DMS53 treated with DMSO at 0.1 percent for 48 hours (cell line): ENCODE data around the gene DOCK2.
"Not testable (repeated sequence)": the region's sequence is repeated elsewhere in the genome, so short reads cannot be mapped to it uniquely, and the experiment has no call there.

Experiments
- DNase-seq: peaks from one replicate; lab custom pipeline; 2025; ENCODE audit not compliant: unreplicated experiment; lab: John Stamatoyannopoulos, UW

The DOCK2 gene

DNA sequence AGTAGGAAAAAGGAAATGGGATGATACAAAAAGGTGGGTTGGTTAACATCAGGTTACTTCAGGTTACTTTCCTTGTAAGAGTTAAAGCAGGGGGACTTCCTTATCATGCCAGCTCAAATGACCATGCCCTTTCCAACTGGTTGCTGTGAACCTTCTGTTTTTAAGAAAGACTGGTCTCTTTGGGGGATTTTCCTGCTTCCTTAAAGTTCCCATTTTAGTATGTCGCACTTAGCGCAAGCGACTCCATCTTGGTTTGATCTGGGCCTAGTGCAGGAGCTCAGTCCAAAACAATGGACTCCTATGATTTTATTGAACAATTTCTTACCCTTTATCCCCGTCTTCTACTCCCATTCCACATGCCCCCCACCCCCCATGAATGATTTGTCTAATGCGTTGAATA lies 173.4 kb downstream of the DOCK2 start:
- DNase-seq = no peak

- DNase-seq = no peak
These were observed 173.9 kb downstream of the DOCK2 start for GRCh38 chr5:169811023-169811422.

- no peak for DNase-seq
These were observed 174.6 kb downstream of the DOCK2 start for GRCh38 chr5:169811680-169812079.

DNA sequence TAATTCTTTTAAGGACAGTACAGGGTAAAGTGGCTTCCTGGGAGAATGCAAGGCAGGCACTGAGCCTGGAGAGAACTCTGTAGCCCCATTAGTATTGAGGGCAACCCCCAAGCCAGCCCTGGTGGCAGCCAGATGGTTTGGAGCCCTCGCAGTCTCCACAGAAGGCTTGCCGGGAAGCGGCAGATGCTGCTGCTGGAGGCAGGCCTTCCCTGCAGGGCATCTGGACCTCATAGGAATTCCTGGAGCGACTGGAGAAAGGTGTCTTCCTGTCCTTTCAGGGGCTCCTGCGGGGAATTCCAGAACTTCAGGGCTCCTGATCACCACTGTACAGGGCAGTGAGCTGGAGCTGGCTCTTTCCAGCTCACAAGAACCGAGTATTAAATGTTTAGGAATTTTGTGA lies 175.7 kb downstream of the DOCK2 start:
- no peak for DNase-seq

DNA sequence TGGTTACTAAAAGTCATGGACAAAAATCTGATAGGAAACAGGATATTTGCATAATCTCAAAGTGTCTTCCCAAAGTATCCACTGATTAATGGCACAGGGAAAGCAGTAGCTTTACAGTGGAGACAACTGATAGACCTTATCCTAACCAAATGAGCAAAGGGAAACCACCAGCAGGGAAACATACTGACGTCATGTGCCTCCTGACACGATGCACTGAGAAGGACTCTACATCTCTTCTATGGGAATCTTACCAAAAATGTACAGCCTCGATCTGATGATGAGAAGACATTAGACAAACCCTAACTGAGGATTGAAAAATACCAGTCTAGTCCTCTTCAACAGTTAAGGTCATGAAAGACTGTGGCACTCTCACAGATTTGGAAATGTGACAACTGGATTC lies 177.0 kb downstream of the DOCK2 start:
- DNase-seq = no peak

GRCh38 chr5:169814522-169814921 lies 177.4 kb downstream of the DOCK2 start:
- no peak for DNase-seq

DNA sequence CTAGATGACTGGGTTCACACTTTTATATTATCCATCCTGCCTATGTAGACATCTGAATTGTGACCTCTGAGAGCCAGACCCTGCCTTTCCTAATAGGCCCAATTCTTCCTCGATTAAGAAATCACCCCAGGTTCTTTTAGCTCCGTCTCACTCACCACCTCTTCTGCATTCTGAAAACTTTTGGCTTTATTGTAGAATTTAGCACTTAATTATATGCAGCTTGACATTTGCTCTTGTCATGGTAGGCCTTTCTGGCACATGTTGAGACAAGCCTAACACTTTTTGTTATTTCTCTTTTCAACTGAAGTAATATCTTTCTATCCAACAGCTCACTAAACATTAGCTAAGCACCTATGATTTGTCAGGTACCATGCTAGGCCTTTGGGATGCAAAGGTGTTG lies 180.0 kb downstream of the DOCK2 start:
- DNase-seq = no peak

- no peak for DNase-seq
These were observed 189.5 kb downstream of the DOCK2 start for GRCh38 chr5:169826618-169827017.

DNA sequence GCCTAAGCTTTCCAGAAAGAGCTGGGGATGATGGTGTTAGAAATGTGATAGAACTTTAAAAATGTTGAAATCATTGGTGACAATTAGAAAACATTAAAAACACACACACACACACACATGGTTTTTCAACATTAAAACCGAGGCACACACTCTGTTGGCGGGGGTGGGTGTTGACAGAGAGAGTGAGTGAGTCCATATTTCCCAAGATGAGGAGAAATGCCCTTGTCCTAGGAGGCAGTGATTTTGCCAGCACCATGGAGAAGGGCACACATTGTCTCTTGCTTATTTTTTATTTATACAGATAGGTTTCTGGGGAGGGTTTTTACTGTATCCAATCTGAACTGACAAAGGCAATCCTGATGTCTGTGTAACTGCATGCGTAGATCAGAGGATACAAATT lies 190.7 kb downstream of the DOCK2 start:
- DNase-seq = no peak

- DNase-seq = no peak
These were observed 191.3 kb downstream of the DOCK2 start for GRCh38 chr5:169828385-169828784.

DNA sequence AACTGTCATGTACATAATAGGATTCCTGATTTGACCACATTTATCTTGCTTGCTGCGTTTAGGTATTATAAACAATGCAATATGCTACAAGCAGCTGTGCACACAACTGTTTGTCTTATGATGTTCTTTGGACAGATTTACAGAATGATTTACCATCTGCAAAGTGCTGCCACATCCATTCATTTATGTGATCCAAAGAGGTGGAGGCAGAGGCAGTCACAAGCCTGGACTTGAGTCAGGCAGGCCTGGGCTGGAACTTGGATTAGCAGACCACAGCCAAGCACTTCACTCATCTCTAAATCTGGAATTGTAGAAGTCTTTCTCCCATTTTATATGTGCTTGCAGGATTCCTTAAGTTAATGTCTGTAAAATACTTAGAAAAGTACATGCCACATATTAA lies 194.3 kb downstream of the DOCK2 start:
- DNase-seq = no peak

- DNase-seq = no peak
These were observed 195.2 kb downstream of the DOCK2 start for GRCh38 chr5:169832304-169832703.

- DNase-seq = no peak
These were observed 195.8 kb downstream of the DOCK2 start for GRCh38 chr5:169832845-169833244.

- not testable (repeated sequence) for DNase-seq
These were observed 196.7 kb downstream of the DOCK2 start for GRCh38 chr5:169833681-169834292.

DNA sequence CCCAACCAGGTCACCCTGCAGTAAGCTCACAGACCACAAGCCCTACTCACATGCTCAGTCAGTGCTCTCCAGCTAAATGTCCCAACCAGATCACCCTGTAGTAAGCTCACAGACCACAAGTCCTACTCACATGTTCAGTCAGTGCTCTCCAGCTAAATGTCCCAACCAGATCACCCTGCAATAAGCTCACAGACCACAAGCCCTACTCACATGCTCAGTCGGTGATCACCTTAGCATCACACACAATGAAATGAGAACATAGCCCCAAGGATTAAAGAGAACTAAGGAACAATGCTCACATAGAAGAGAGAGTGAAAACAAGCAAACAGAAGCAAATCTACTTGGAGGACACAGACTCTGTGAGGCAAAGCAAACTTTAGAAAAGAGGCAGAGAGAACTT lies 197.5 kb downstream of the DOCK2 start:
- DNase-seq = not testable (repeated sequence)

- no peak for DNase-seq
These were observed 199.9 kb downstream of the DOCK2 start for GRCh38 chr5:169836835-169837536.

DNA sequence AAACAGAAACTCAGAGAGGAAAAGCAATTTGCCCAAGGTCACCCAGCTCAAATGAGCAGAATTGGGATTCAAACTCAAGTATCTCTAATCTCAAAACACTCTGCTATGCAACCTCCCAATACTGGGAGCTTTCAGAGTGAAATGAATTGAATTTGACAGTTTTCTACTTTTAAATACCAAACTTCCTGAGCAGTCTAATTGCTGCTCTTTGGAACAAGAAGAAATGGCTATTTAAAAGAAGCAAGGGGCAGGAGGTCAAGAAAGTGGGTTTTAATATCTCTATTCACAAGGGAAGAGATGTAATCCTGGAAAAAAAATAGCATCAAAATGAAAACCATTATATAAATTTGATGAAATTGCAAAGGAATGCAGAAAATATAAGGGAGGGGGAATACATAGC lies 200.6 kb downstream of the DOCK2 start:
- DNase-seq = no peak

- DNase-seq = no peak
These were observed 201.6 kb downstream of the DOCK2 start for GRCh38 chr5:169838688-169839087.

DNA sequence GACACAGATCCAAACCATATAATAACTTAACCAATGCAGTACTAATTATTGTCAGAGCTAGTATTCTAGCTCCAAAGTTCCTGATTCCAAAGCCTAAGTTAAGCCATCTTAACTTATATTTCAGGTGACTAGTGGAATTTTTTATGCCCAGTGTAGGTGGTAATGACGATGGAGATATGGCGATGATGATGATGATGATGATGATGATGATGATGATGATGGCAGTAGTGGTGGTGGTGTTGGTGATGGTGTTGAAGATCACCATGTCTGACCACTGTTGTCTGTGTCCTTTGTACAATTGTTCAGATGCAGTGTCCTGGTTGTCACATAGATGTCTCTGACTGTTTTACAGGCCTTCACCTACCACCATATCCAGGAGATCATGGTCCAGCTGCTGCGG lies 203.3 kb downstream of the DOCK2 start:
- no peak for DNase-seq

- DNase-seq = no peak
These were observed 205.6 kb downstream of the DOCK2 start for GRCh38 chr5:169842699-169843098.

DNA sequence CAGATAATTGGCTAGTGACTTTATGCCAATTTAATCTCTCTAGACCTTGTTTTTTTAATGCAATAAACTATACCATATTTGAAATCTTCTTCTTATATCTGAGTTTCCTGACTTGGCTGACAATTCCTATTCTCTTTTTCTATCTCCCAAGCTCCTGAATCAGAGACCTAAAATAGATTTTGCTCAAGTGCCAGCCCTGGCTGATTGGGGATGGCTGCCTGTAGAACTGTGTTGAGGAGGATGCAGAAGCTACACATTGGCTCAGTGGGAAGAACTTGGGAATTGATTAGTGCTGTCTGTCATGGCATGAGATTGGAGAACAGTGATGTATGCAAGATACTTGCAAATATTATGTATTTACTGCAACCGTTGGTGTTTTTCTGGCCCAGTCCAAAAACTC lies 210.4 kb downstream of the DOCK2 start:
- no peak for DNase-seq

DNA sequence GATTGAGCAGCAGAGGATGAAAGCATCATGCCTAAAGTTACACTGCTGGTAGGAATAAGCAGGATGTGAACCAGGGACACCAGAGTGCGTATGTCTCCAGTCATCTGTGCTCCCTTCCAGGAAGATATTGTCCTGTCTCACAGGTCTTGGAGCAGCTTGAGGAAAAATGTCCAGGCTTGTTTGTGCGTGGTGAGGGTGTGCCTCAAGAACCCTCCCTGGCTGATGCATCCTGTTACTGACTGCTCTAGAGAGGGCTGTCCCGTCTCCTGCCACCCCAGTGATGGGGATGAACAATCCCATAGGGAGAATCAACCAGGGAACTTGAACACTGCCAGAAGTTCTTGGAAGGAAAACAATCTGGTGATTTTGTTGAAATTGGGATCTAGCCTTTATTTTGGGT lies 211.2 kb downstream of the DOCK2 start:
- DNase-seq = no peak

GRCh38 chr5:169848792-169849191 lies 211.7 kb downstream of the DOCK2 start:
- no peak for DNase-seq
